GM21723 (cell line): ENCODE data around the gene MFSD12.
"Not testable (repeated sequence)": the region's sequence is repeated elsewhere in the genome, so short reads cannot be mapped to it uniquely, and the experiment has no call there.

Source experiments
- ATAC-seq: cut with Tn5 transposase; IDR thresholded peaks from one replicate; pipeline ENCODE4 v1.9.1; 2021; ENCODE audit warnings: mild to moderate bottlenecking, moderate library complexity; ENCODE audit not compliant: unreplicated experiment

The MFSD12 gene

DNA sequence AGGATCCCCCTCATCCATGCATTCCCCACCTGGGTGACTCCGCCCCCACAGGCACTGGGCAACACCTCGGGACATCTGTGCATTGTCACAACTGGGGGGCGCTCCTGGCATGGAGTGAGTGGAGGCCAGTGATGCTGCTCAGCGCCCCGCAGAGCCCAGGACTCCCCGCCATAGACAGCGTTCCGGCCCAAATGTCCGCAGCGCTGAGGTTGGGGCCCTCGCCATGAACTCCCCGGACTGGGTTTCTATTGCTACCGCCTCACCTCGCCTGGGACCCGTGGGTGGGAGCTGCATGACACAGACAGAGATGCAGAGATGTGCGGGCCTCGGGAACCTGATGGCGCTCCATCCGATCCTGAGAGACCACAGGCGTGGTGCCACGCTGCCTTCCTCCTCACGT is 46.7 kb downstream of the MFSD12 start:
- ATAC-seq: no peak

DNA sequence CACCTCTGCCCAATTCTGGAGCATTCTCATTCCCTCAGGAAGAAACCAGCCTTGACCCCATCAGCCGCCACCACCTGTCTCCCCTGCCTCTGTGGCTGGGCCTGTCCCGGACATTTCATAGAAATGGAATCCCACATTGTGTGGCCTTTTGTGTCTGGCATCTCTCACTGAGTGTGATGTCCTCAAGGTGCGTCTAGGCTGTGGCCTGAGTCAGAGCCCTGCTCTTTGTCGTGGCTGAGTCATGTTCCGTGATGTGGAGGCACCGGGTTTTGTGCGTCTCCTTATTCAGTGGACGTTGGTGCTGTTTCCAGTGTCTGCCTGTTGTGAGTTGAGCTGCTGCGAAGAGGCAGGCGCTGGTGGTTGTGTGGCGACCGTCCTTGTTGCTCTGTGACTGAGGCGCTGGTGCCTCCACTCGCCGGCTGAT is 47.8 kb downstream of the MFSD12 start:
- ATAC-seq: no peak

DNA sequence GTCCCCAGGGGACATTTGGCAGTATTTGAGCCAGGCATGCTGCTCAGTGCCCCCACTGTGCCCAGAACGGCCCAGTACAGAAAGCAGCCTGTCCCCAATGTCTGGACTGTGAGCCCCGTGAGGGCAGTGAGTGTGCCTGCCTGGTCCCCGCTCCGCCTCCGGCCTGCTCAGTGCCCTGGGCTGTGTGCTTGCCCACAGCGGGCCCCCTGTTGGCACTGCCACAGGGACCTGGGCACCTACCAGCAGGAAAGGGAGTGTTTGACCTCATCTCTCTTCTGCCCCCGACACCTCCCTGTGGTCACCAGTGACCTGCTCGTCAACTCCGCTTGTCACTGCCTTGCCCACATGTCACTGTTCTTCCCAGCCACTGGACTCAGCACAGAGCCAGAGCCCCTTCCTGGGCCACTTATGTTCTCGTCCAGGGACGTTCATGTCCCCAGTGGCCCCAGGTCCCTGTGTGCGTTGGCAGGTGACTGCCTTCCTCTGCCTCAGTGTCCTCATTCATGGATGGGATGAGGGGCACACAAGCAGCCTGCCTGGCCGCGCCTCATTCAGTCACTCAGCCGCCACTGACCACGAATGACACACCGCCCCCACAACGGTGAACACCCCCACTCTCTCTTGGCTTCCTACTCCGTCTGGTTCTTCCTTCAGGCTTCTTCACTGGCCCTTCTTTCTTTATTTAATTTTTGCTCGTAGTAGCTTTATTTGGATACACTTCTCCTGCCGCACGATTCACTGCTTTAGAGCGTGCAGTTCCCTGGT is 48.4 kb downstream of the MFSD12 start:
- no peak for ATAC-seq

DNA sequence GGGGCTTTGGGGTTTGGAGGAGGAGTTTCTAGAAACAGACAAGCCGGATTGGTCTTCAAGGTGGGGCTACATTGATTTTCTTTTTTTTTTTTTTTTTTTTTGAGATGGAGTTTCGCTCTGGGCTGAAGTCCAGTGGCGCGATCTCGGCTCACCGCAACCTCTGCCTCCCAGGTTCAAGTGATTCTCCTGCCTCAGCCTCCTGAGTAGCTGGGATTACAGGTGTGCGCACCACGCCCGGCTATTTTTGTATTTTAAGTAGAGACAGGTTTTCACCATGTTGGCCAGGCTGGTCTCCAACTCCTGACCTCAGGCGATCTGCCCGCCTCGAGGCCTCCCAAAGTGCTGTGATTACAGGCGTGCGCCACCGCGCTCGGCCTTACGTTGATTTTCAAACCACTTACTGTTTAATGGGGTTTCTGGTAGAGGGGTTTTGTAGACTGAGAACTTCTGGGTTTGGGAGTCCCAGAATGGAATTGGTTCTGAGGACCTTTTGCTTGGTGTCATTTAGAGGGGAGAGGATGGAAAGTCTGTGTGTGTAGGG is 49.2 kb downstream of the MFSD12 start:
- not testable (repeated sequence) for ATAC-seq

DNA sequence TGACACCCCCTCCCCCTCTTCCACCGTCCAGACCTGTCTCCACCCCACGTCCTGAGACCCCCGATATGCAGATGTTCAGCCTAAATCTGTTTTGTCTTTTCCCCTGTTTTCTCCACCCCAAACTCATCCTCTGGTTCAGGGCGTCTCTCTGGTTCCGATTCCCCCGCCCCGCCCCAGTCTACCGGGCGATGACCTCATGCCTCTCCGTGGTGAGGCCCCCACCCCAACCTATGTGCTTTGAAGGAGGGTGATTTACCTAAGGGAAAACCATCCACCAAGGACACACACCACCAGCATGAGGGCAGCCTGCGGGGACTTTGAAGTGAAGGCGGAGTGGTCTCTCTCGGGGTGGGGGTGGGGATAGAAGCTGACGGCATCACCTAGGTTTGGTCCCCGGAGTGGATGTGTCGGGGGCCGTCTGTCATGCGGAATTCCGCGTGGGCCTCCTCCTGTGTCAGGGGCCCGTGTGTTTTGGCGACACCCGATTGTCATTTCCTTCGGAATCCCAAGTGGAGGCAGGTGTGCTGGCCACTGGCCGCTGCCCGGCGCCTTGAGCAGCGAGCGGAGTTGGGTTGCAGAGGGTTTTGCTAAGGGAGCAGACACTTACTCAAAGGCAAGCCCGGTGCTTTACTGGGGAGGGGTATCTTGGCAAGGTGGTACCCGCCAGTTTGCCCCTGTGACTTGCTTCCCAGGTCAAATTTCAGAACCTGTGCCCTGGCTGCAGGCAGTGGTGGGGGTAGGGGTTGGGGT is 49.8 kb downstream of the MFSD12 start:
- no peak for ATAC-seq

DNA sequence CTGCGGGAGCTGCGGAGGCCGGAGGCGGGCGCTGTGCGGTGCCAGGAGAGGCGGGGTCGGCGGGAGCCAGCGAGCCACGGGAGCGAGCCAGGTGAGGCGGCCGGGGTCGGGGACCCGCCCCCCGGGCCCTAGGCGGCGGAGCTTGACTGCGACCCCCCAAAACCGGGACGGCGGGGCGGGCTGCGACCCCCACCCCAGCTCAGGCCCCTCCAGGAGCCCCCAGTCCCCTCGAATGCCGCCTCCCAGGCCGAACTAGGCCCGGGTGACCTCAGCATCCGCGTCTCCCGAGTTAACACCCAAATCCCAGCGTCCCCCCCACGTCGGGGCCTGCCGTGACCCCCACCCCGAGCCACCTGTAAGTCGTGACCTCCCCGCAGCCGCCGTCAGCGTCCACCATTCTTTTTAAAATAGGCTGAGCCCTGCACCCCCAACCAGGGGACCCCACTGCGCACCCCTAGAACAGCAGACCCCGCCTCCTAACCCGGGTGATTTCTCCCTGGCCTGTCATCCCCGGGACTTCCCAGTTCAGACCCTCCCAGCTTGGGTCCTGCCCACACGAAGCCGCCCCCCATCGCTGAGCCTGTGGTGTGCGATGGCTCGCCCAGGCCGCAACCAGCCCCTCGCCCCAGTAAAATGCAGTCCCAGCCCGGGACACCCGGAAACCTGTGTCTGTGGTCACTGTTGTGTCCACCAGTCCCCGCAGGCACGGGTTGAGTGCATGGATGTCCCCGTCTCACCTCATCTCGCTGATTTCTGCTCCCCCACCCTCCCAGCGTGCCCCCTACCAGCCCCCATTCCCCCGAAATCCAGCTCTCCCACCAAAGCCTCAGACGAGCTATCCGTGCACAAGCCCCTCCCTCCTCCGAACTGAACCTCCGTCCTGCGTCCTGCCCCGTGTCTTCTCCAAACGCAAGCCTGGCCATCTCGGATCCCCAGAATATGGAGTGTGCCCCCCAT is 50.7 kb downstream of the MFSD12 start:
- peak; percentile 7 for ATAC-seq

DNA sequence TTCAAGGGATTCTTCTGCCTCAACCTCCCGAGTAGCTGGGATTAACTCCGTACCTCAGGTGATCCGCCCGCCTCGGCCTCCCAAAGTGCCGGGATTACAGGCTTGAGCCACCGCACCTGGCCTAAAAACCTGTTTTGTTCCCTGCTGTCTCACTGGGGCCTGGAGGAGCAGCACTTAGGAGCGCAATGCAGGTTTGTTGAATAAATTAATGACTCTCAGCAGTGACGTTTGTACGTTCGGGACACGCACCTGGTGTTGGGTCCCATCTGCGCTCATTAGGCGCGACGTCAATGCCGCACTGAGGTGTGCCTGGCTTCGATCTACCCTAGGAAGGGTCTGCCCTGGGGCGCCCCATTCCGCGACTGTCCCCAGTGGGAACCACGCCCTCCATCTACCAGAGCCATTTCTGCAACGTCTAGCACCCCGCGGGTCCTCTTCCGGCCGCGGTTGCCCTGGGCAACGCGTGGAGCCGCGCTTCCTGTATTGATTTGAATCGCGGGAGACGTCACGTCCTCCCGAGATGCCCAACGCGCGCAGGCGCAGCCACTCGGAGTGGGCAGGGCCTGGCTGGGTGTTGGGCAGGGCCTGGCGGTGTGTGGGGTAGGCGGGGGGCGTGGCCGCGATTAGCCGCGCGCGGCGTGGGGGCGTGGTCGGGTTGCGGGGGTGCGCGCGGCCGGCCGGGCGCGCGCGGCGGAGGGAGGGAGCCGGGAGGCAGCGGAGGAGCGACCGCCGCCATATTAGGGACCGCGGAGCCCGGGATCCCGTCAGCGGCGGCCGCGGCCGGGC is 51.6 kb downstream of the MFSD12 start, which contains the start of gene FZR1:
Gene FZR1, plus strand, starts transcription at position 714 of the 786 bp plus-strand sequence. CDS start 16,679 bp downstream, outside the sequence.
- peak; percentile 83 for ATAC-seq

DNA sequence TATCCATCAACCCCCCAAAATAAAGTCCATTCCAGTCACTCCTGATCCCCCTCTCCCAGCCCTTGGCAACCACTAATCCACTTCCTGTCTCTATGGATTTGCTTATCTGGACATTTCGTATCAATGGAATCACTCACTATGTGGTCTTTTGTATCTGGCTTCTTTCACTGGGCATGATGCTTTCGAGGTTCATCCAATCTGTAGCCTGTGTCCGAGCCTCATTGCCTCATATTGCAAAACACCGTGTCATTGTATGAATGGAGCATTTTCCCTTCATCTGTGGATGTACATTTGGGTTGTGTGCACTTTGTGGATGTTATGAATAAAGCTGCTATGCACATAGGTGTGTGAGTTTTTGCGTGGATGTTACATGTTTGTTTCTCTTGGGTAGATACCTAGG is 52.7 kb downstream of the MFSD12 start:
- ATAC-seq: no peak

DNA sequence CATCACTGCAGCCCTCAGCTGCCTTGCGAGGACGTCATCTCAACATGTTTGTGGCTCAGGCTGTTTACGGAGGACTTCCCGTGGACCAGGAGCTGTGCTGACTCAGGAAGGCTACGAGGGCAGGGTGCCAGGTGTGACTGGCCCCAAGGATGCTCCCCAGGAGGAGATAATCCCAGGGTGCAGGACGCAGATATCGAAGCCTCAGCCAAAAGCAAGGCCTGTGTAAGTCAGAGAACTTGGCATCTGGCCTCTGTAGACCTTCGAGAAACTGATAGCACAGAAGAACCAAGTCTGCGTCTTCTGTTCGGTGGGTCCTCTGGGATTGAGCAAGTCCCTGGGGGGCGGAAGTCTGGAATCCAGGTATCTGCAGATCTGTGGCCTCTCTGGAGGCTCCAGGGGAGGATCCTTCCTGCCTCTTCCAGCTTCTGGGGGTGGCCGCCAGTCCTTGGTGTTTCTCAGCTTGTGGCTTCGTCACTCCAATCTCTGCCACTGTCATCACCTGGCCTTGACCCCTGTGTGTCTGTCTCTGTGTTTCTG is 54.3 kb downstream of the MFSD12 start:
- ATAC-seq: no peak

DNA sequence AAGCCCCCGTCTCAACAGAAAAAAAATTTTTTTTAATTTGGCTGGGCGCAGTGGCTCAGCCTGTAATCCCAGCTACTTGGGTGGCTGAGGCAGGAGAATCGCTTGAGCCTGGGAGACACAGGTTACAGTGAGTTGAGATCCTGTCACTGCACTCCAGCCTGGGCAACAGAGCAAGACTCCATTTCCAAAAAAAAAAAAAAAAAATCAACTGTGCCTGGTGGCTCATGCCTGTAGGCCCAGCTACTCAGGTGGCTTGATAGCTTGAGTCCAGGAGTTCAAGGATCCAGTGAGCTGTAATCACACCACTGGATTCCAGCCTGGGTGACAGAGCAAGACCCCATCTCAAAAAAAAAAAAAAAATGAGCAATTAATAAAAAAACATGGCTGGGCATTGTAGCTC is 55.6 kb downstream of the MFSD12 start:
- ATAC-seq: no peak

DNA sequence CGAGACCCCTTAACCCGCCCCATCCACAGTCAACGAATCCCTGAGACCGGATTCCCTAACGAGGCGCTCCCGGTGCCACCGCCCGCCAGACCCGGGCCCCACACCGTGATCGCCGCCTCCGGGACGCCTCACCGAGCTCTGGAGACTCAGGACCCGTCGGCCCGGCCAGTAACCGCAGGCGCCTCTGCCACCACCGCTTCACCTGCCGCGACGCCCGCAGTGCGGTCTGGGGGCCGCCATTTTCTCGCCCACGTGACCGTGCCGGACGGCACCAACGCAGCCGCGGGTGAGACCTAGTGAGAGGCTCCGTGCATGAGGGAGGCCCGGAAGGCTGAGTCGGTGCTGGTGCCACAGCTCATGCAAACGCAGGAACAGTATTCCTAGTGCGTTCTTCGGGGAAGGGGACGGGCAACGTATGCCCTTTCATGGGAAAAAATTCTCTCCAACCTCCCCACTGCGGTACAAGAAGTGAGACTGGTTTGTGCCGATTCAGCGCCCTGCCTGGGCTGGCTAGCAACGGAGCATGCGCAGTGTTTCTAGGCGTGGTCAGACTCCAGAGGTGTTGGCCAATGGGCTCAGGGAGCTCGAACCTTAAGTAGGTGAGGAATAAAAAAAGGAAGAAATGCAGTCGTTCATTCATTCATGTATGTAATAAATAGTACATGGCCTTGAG is 56.8 kb downstream of the MFSD12 start, which contains the start of gene DOHH:
Gene DOHH, minus strand, starts transcription at position 246 of the 673 bp plus-strand sequence. CDS start 3,860 bp downstream, outside the sequence.
- ATAC-seq: peak; percentile 80

DNA sequence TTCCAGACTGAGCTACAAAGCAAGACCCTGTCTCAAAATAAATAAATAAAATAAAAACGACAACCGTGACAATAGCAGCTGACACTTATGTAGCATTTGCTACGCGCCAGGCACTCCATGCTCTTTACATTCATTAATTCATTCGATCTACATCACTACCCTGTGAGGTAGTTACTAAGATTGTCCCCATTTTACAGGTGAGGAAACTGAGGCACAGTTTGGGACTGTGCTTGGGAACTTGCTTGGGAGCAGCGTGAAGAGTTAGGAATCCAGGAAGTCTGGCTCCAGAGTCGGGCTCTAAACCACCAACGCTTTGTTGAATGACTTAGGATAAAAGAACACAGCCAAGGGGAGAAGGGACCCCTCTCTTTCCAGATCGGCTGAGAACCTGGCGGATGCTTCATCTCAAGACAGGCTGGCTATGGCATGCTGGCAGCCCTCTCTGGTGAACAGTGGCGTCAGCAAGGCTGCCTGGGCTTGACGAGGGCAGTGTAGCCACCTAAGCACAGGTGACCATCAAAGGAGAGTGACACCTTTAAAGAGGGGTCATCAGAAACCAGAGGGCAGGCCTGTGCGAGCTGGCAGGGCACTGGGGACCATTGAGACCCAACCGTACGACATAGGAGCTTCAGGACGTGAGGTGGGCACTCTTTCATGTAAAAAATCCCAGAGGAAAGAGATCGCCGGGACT is 57.5 kb downstream of the MFSD12 start:
- ATAC-seq: peak; percentile 4

DNA sequence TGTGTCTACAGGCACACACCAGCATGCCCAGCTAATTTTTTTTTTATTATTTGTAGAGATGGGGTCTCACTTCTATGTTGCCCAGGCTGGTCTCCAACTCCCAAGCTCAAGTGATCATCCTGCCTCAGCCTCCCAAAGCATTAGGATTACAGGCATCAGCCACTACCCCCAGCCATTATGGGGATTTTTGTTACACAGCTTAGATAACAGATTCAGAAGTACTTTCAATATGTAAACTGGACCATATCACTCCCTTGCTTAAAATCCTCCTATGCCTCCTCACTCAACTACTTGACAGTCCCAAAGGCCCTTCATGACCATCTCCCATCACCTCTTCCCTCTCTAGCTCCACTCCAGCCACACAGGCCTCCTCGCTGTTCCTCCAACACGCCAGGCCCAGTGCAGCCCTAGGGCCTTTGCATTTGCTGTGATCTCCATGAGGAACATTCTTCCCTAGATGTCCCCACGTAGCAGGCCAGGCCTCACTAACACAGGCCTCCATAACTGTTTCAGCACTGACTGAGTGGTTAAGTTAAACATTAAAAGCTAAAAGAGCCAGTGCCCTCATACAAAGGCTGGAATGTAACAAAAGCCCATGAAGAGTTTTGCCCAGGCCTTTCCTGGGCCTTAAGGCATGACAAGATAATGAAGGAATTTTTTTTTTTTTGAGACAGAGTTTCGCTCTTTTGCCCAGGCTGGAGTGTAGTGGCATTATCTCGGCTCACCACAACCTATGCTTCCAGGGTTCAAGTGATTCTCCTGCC is 59.4 kb downstream of the MFSD12 start:
- no peak for ATAC-seq

DNA sequence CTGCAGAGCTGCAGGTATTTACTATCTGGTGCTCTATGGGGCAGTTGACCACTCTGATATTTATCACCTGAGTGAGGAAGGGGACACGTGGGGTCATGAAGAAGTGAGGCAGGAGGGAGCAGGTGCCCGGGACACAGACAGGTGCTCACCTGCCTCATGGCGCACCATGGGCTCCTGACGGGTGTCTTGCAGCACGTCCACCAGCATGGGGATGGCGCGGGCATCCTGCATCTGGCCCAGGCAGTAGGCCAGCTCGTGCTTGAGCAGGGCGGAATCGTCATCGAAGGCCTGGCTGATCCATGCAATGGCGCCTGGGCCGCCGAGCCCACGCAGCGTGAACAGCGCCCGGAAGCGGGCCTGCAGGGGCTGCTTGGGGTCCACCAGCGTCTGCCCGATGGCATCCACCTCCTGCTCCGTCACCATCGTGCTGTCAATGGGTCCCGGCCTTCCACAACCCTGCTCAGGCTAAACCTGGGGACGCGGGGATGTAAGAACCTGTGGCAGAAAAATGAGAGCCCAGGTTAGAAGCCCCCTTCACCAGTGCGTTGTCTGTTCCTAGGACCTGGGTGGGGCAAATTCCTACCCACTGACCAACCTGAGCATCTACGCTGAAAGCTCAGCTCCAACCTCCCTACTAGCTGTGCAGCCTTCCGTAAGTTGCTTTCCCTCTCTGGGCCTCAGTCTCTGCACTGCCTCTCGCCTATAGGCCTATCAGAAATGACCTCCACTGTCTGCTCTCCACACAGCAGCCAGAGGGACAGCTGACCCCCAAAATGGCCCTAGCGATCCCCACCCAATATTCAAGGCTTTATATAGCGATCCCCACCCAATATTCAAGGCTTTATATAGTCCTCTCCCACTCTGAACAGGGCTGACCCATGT is 60.8 kb downstream of the MFSD12 start:
- ATAC-seq: no peak

DNA sequence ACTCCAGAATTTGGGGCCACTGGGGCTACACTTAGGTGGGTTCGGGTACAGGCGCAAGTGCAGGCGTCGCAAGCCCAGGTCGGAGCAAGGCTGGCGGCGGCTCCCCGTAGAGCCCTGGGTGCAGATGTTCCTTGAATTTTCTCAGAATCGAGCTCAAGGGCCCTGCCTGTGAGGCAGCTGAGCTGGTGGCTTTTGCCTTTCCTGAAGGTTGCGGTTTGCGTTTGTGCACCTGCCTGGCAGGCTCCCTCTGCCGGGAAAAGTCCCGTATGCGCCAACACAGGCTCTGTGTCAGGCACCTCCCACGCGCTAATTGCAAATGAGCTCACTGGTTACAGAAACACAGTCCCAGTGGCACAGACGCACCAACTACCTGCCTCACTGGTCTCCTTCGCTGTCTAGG is 62.8 kb downstream of the MFSD12 start:
- no peak for ATAC-seq
